HL-60 (cell line): ENCODE data around the gene CCL27.

Experiments
- DNase-seq, 2 experiments: peaks; one replicate each; pipeline ENCODE4 v3.0.0-alpha.2; 2010 to 2020; ENCODE audit warnings: low read depth in 1 of 2, low spot score in 1 of 2
- H3K27ac ChIP-seq: fragments of 250-450 bp; sonication (Bioruptor Pico); replicated peaks from 2 replicates; pipeline ENCODE4 v1.5.1; 2020; ENCODE audit warnings: mild to moderate bottlenecking, moderate library complexity
- H3K27me3 ChIP-seq: fragments of 250-450 bp; sonication (Bioruptor Pico); 2 replicates; pipeline ENCODE4 v1.5.1; 2021; ENCODE audit warnings: mild to moderate bottlenecking, moderate library complexity; ENCODE audit not compliant: insufficient read depth, poor library complexity, severe bottlenecking
- H3K4me3 ChIP-seq: replicated peaks from 2 replicates; pipeline ENCODE4 v1.5.1; 2011; ENCODE audit warnings: mild to moderate bottlenecking, control low read depth, low read length; ENCODE audit not compliant: insufficient read depth
- GABPA ChIP-seq: IDR thresholded peaks from 2 replicates; pipeline ENCODE4 v1.6.1; 2012; ENCODE audit warnings: low read depth
- POLR2AphosphoS5 ChIP-seq: IDR thresholded peaks from 2 replicates; pipeline ENCODE4 v1.6.1; 2012; ENCODE audit warnings: low read depth
- REST ChIP-seq: IDR thresholded peaks from 2 replicates; pipeline ENCODE4 v1.6.1; 2012; ENCODE audit warnings: low read depth; ENCODE audit not compliant: insufficient replicate concordance
- SPI1 ChIP-seq: IDR thresholded peaks from 2 replicates; pipeline ENCODE4 v1.6.1; 2012; ENCODE audit warnings: low read depth, mild to moderate bottlenecking, borderline replicate concordance
- TF ChIP-seq, protein P1 (sequence below): IDR thresholded peaks from one replicate; pipeline ENCODE4 v1.5.1; 2011; ENCODE audit warnings: low read length, control low read depth, inconsistent platforms; ENCODE audit not compliant: insufficient read depth

Gene CCL27

GRCh38 chr9:34633851-34634550 is 28.5 kb downstream of the CCL27 start:
- Histone ChIP-seq H3K4me3 (no peak overlapping the region), H3K27me3 (peaks cover 12% of the 10 kb centered on the region), H3K27ac (no peak overlapping the region)
- TF ChIP-seq, protein P1, sequence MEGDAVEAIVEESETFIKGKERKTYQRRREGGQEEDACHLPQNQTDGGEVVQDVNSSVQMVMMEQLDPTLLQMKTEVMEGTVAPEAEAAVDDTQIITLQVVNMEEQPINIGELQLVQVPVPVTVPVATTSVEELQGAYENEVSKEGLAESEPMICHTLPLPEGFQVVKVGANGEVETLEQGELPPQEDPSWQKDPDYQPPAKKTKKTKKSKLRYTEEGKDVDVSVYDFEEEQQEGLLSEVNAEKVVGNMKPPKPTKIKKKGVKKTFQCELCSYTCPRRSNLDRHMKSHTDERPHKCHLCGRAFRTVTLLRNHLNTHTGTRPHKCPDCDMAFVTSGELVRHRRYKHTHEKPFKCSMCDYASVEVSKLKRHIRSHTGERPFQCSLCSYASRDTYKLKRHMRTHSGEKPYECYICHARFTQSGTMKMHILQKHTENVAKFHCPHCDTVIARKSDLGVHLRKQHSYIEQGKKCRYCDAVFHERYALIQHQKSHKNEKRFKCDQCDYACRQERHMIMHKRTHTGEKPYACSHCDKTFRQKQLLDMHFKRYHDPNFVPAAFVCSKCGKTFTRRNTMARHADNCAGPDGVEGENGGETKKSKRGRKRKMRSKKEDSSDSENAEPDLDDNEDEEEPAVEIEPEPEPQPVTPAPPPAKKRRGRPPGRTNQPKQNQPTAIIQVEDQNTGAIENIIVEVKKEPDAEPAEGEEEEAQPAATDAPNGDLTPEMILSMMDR, result peak; percentile 77
- no peak for TF ChIP-seq POLR2AphosphoS5
- peak; percentile 61 to 79 for DNase-seq

GRCh38 chr9:34633166-34633565 is 29.3 kb downstream of the CCL27 start:
- no peak overlapping the region for H3K4me3 ChIP-seq
- no peak for DNase-seq
- no peak overlapping the region for H3K27ac ChIP-seq
- H3K27me3 ChIP-seq, result peaks cover 16% of the 10 kb centered on the region
- TF ChIP-seq GABPA (no peak), REST (no peak), POLR2AphosphoS5 (no peak; the same call in 1 of the 2 replicates), SPI1 (no peak)
- TF ChIP-seq, protein P1, result no peak

GRCh38 chr9:34630402-34631154 is 31.9 kb downstream of the CCL27 start:
- peaks cover 41% of the 10 kb centered on the region for H3K27me3 ChIP-seq
- no peak for TF ChIP-seq GABPA
- TF ChIP-seq POLR2AphosphoS5, result no peak
- no peak for TF ChIP-seq REST
- no peak for TF ChIP-seq SPI1
- TF ChIP-seq, protein P1, result no peak
- no peak for DNase-seq

More at GRCh38 chr9:34630402-34631154, 31.9 kb downstream of the CCL27 start:
- Histone ChIP-seq H3K4me3 (no peak overlapping the region), H3K27ac (no peak overlapping the region)
